ENCODE results near the gene CNTNAP3. TPM values are rescaled to one million over a fixed set of nuclear protein-coding genes. Genes with fewer than 3 reads are reported as not detected.
"Not testable (repeated sequence)": the region's sequence is repeated elsewhere in the genome, so short reads cannot be mapped to it uniquely, and the experiment has no call there.

CNTNAP3 gene
- 10 to 100 TPM in 2 of 4 donors, 1 to 10 TPM in 2; 7.9 to 11.5 (median 9.3) TPM for total RNA-seq

- H3K36me3 ChIP-seq; intact Hi-C loops (cut with DNase I); DNase-seq; H3K4me1 ChIP-seq; H3K27ac ChIP-seq; H3K4me3 ChIP-seq (replicated peaks in 1 of 3); H3K27me3 ChIP-seq; H3K9me3 ChIP-seq: not testable (repeated sequence)
- no CpG with 5 or more reads among the region's 42 CpGs for WGBS, 2 donors
Measured at GRCh38 chr9:39287980-39288379, at the start of gene CNTNAP3. Gene CNTNAP3 (minus strand): TSS chr9:39288167. CDS start chr9:39288064, 103 bp downstream.

GRCh38 chr9:39279995-39280394, 8.0 kb downstream of the CNTNAP3 start:
- H3K36me3 ChIP-seq; H3K4me3 ChIP-seq (replicated peaks in 1 of 3); H3K4me1 ChIP-seq; H3K9me3 ChIP-seq; intact Hi-C loops (cut with DNase I); H3K27me3 ChIP-seq; DNase-seq; H3K27ac ChIP-seq: not testable (repeated sequence)
- no CpG with 5 or more reads among the region's 4 CpGs for whole genome bisulfite sequencing, 2 donors

- H3K4me3 ChIP-seq (replicated peaks in 1 of 3); H3K9me3 ChIP-seq; intact Hi-C loops (cut with DNase I); H3K36me3 ChIP-seq; H3K27me3 ChIP-seq; H3K27ac ChIP-seq; DNase-seq; H3K4me1 ChIP-seq: not testable (repeated sequence)
- no CpG with 5 or more reads among the region's 4 CpGs for WGBS, 2 donors
Measured at GRCh38 chr9:39242513-39242912, 45.5 kb downstream of the CNTNAP3 start.

GRCh38 chr9:39232130-39232991, 55.6 kb downstream of the CNTNAP3 start:
- intact Hi-C loops (cut with DNase I); H3K27ac ChIP-seq; H3K4me1 ChIP-seq; H3K36me3 ChIP-seq; H3K27me3 ChIP-seq; DNase-seq; H3K9me3 ChIP-seq; H3K4me3 ChIP-seq (replicated peaks in 1 of 3): not testable (repeated sequence)
- WGBS, 2 donors = no CpG with 5 or more reads among the region's 12 CpGs

GRCh38 chr9:39215976-39216375, 72.0 kb downstream of the CNTNAP3 start:
- whole genome bisulfite sequencing, 2 donors = no CpG with 5 or more reads among the region's 1 CpG
- H3K4me3 ChIP-seq (replicated peaks in 1 of 3); H3K27me3 ChIP-seq; H3K4me1 ChIP-seq; intact Hi-C loops (cut with DNase I); DNase-seq; H3K36me3 ChIP-seq; H3K27ac ChIP-seq; H3K9me3 ChIP-seq: not testable (repeated sequence)

- WGBS, 2 donors = no CpG with 5 or more reads among the region's 3 CpGs
- H3K9me3 ChIP-seq; H3K4me1 ChIP-seq; DNase-seq; H3K27ac ChIP-seq; H3K4me3 ChIP-seq (replicated peaks in 1 of 3); H3K27me3 ChIP-seq; H3K36me3 ChIP-seq; intact Hi-C loops (cut with DNase I): not testable (repeated sequence)
Measured at GRCh38 chr9:39209773-39210172, 78.2 kb downstream of the CNTNAP3 start.

- H3K4me1 ChIP-seq; DNase-seq; H3K27ac ChIP-seq; H3K27me3 ChIP-seq; H3K9me3 ChIP-seq; H3K36me3 ChIP-seq; intact Hi-C loops (cut with DNase I); H3K4me3 ChIP-seq (replicated peaks in 1 of 3): not testable (repeated sequence)
- no CpG with 5 or more reads among the region's 6 CpGs for WGBS, 2 donors
Measured at GRCh38 chr9:39206643-39207042, 81.3 kb downstream of the CNTNAP3 start.

GRCh38 chr9:39205842-39206241, 82.1 kb downstream of the CNTNAP3 start:
- H3K27ac ChIP-seq; H3K27me3 ChIP-seq; H3K4me3 ChIP-seq (replicated peaks in 1 of 3); intact Hi-C loops (cut with DNase I); H3K9me3 ChIP-seq; DNase-seq; H3K36me3 ChIP-seq; H3K4me1 ChIP-seq: not testable (repeated sequence)
- WGBS, 2 donors = no CpG with 5 or more reads among the region's 4 CpGs

- H3K4me1 ChIP-seq; H3K27ac ChIP-seq; H3K9me3 ChIP-seq; intact Hi-C loops (cut with DNase I); H3K4me3 ChIP-seq (replicated peaks in 1 of 3); DNase-seq; H3K36me3 ChIP-seq; H3K27me3 ChIP-seq: not testable (repeated sequence)
Measured at GRCh38 chr9:39200412-39200811, 87.6 kb downstream of the CNTNAP3 start.

- H3K4me1 ChIP-seq; H3K9me3 ChIP-seq; intact Hi-C loops (cut with DNase I); H3K27me3 ChIP-seq; H3K36me3 ChIP-seq; DNase-seq; H3K4me3 ChIP-seq (replicated peaks in 1 of 3); H3K27ac ChIP-seq: not testable (repeated sequence)
- WGBS, 2 donors = no CpG with 5 or more reads among the region's 7 CpGs
Measured at GRCh38 chr9:39198000-39198709, 89.8 kb downstream of the CNTNAP3 start.

GRCh38 chr9:39171370-39171769, 116.6 kb downstream of the CNTNAP3 start:
- no CpG with 5 or more reads among the region's 10 CpGs for WGBS, 2 donors
- not testable (repeated sequence) for H3K36me3 ChIP-seq, H3K27ac ChIP-seq

GRCh38 chr9:39157714-39158113, 130.3 kb downstream of the CNTNAP3 start:
- 80% methylated on average over 1 of the region's 3 CpGs; no CpG with 5 or more reads in 1 of the 2 donors for WGBS, 2 donors
- intact Hi-C loops (cut with DNase I); DNase-seq: not testable (repeated sequence)

More at GRCh38 chr9:39171370-39171769, 116.6 kb downstream of the CNTNAP3 start:
- H3K27me3 ChIP-seq; H3K9me3 ChIP-seq; DNase-seq; H3K4me3 ChIP-seq (replicated peaks in 1 of 3); intact Hi-C loops (cut with DNase I); H3K4me1 ChIP-seq: not testable (repeated sequence)

More at GRCh38 chr9:39157714-39158113, 130.3 kb downstream of the CNTNAP3 start:
- not testable (repeated sequence) for H3K27ac ChIP-seq; H3K36me3 ChIP-seq; H3K27me3 ChIP-seq; H3K9me3 ChIP-seq; H3K4me3 ChIP-seq (replicated peaks in 1 of 3); H3K4me1 ChIP-seq

Measured in thyroid gland (tissue), 4 donors.